A549 (cell line): Measurements from ENCODE around the gene HIVEP3. TPM values are rescaled to one million over a fixed set of nuclear protein-coding genes. Genes with fewer than 3 reads are reported as not detected.

ENCODE experiments used
- ATAC-seq, 2 experiments: fragments of 200-7000 bp in 1 of 2; fragments of >200 bp in 1 of 2; cut with Nextera tagmentation in 1 of 2; cut with Tn5 transposase in 1 of 2; 3 replicates each; pipeline versions ENCODE4 v1.8.0 to v1.9.1; 2018 to 2020; ENCODE audit warnings: mild to moderate bottlenecking in 1 of 2, moderate library complexity in 1 of 2
- CTCF ChIA-PET: fragments of 300-600 bp; sonication (Branson Sonifier 250); formaldehyde crosslinking; extraction: SDS; loops from one replicate; lab custom pipeline; 2021; ENCODE audit warnings: antibody characterized with exemption, inconsistent platforms; lab: Yijun Ruan, JAX
- POLR2A ChIA-PET: fragments of 350-600 bp; formaldehyde crosslinking; extraction: SDS; loops from one replicate; lab custom pipeline; 2021; ENCODE audit warnings: antibody characterized with exemption, inconsistent platforms; lab: Yijun Ruan, JAX
- DNase-seq, 2 experiments: peaks; one replicate each; pipeline versions ENCODE4 v3.0.0 to v3.0.0-alpha.2; 2011 to 2016; ENCODE audit warnings: low read depth in 1 of 2, low spot score in 1 of 2
- FAIRE-seq: peaks from 2 replicates; lab custom pipeline; 2011; peaks lifted over from hg19 to GRCh38; lab: Jason Lieb, UNC
- H3K27ac ChIP-seq, 2 experiments: fragments of >200 bp; sonication (Bioruptor Twin); formaldehyde crosslinking; 3 replicates each; pipeline ENCODE4 v1.5.1; 2016 to 2017
- H3K4me1 ChIP-seq: fragments of >200 bp; sonication (Bioruptor Twin); formaldehyde crosslinking; 3 replicates; pipeline ENCODE4 v1.6.1; 2016
- H3K4me2 ChIP-seq: fragments of >200 bp; sonication (Bioruptor Twin); formaldehyde crosslinking; 3 replicates; pipeline ENCODE4 v1.6.1; 2016
- H3K4me3 ChIP-seq: fragments of >200 bp; sonication (Bioruptor Twin); formaldehyde crosslinking; 3 replicates; pipeline ENCODE4 v1.5.1; 2016
- H3K9me3 ChIP-seq: fragments of >200 bp; sonication (Bioruptor Twin); formaldehyde crosslinking; 3 replicates; pipeline ENCODE4 v1.6.1; 2016
- BHLHE40 ChIP-seq: IDR thresholded peaks from 2 replicates; pipeline ENCODE4 v1.6.1; 2012; ENCODE audit warnings: low read depth, low read length, inconsistent platforms
- CTCF ChIP-seq: fragments of >200 bp; sonication (Bioruptor Twin); formaldehyde crosslinking; IDR thresholded peaks from 3 replicates; pipeline ENCODE4 v1.5.1; 2016
- EHF ChIP-seq: fragments of 250-450 bp; sonication (Bioruptor Pico); IDR thresholded peaks from 2 replicates; pipeline ENCODE4 v1.5.0; 2020; ENCODE audit warnings: mild to moderate bottlenecking
- FOSL2 ChIP-seq, 2 experiments: fragments of 450-650 bp in 1 of 2; fragments of >200 bp in 1 of 2; sonication (Bioruptor Twin) in 1 of 2; formaldehyde crosslinking; IDR thresholded peaks; 2 replicates each; pipeline versions ENCODE4 v1.5.0 to v1.6.1; 2016 to 2020; ENCODE audit warnings: mild to moderate bottlenecking in 1 of 2, moderate library complexity in 1 of 2
- KDM5A ChIP-seq: fragments of 200-600 bp; sonication (generic); IDR thresholded peaks from 2 replicates; pipeline ENCODE4 v1.6.1; 2016; ENCODE audit warnings: antibody characterized with exemption, mild to moderate bottlenecking
- NPAS2 ChIP-seq: fragments of 250-450 bp; sonication (Bioruptor Pico); IDR thresholded peaks from 2 replicates; pipeline ENCODE4 v1.8.0; 2022; ENCODE audit warnings: mild to moderate bottlenecking, moderate library complexity, borderline replicate concordance
- RAD21 ChIP-seq, 2 experiments: fragments of >200 bp in 1 of 2; sonication (Bioruptor Twin) in 1 of 2; formaldehyde crosslinking in 1 of 2; IDR thresholded peaks in 1 of 2; conservative IDR thresholded peaks in 1 of 2; 2 replicates in 1 of 2; 3 replicates in 1 of 2; pipeline ENCODE4 v1.6.1; 2012 to 2018; ENCODE audit warnings: inconsistent platforms in 1 of 2
- RFX5 ChIP-seq: fragments of 450-650 bp; IDR thresholded peaks from 2 replicates; pipeline ENCODE4 v1.7.1; 2014; ENCODE audit warnings: antibody characterized with exemption, mild to moderate bottlenecking, moderate library complexity
- WGBS: methylation state at CpG from one replicate; pipeline ENCODE4 v1.1.6; 2017; ENCODE audit errors: missing lambda C conversion rate; 5-methylcytosine and 5-hydroxymethylcytosine counted together
- polyA plus RNA-seq, 4 experiments: library from polyadenylated mRNA; depleted of rRNA in 3 of 4; stranded (reverse); fragments of >200 nt; fragmentation: RNase III in 1 of 4; extraction: RNeasy Plus Mini Kit Qiagen cat#74134 plus additional on column Dnase treatment in 1 of 4; gene quantifications; 2 replicates in 3 of 4; 3 replicates in 1 of 4; pipeline ENCODE4 v1.2.3, GENCODE V29; 2011 to 2017
- TF ChIP-seq, protein P1 (sequence below): fragments of >200 bp; sonication (Bioruptor Twin); formaldehyde crosslinking; IDR thresholded peaks from 2 replicates; pipeline ENCODE4 v1.6.1; 2016
- TF ChIP-seq, protein P2 (sequence below): IDR thresholded peaks from 2 replicates; pipeline ENCODE4 v1.6.1; 2012
- TF ChIP-seq, protein P3 (sequence below): IDR thresholded peaks from 2 replicates; pipeline ENCODE4 v1.6.1; 2012; ENCODE audit warnings: low read depth, borderline replicate concordance

Gene HIVEP3
- polyA plus RNA-seq, 2 of the 4 experiments (the other 2 are of a cell fraction): 1.5 to 2.0 TPM

DNA sequence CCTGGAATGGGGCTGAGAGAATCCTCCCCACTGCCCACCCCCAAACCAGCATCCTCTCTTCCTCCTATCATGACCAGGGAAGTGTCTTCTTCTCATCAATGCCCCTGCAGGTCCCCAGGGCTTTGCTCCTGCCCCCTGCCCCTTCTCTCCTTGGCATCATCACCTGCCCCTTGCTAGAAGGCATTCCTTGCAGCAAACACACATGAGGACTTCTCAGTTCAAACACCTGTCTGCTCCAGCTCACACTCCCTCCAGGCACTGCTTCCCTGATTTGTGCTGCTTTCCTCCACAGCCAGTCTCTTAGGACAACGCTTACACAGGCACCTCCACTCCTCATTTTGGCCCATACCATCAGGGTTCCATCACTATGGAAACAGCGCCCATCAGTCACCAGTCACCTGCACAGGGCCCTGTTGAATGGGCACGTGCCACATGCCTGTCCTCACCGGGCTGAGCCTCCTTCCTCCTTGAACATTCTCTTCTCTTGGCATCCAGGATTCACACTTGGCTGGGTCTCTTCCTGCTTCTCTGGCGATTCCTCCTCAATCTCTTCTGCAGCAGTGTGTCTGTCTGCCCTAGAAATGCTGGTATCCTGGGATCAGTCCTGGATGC lies 352.3 kb downstream of the HIVEP3 start:
- 53% methylated on average over 5 of the region's 5 CpGs for WGBS
- no peak for DNase-seq
- ATAC-seq: no peak
- ChIA-PET POLR2A (no interaction called here), CTCF (interaction anchor here (3.6 kb wide), 1 partner anchor 7 kb away, joined by 17 read pairs; no protein-coding TSS in a partner anchor)
- Histone ChIP-seq H3K4me1 (no peaks in the 10 kb centered on the region), H3K27ac (no peak overlapping the region), H3K4me3 (no peak overlapping the region), H3K9me3 (no peaks in the 10 kb centered on the region), H3K4me2 (no peak overlapping the region)
- FAIRE-seq: no peak
- TF ChIP-seq RAD21 (conservative IDR thresholded peaks at IDR 0.05 in 1 of 2, IDR thresholded peaks at IDR 0.05 in 1 of 2): no peak
- TF ChIP-seq, protein P1, sequence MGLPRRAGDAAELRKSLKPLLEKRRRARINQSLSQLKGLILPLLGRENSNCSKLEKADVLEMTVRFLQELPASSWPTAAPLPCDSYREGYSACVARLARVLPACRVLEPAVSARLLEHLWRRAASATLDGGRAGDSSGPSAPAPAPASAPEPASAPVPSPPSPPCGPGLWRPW: no peak

- no peak for FAIRE-seq
- Histone ChIP-seq H3K4me2 (no peak overlapping the region), H3K27ac (no peak overlapping the region), H3K4me3 (no peak overlapping the region), H3K9me3 (no peaks in the 10 kb centered on the region), H3K4me1 (no peaks in the 10 kb centered on the region)
- CTCF ChIA-PET: interaction anchor here (0.9 to 3.6 kb wide), 2 partner anchors 9 to 49 kb away, joined by 3 to 17 read pairs; no protein-coding TSS in a partner anchor
- DNase-seq: no peak
- TF ChIP-seq BHLHE40 (no peak), EHF (CRISPR knock-in tag) (no peak)
- ATAC-seq: no peak
- WGBS: 58% methylated on average over 9 of the region's 9 CpGs
- POLR2A ChIA-PET: no interaction called here
Observed at GRCh38 chr1:41564741-41565475, 353.8 kb downstream of the HIVEP3 start.

DNA sequence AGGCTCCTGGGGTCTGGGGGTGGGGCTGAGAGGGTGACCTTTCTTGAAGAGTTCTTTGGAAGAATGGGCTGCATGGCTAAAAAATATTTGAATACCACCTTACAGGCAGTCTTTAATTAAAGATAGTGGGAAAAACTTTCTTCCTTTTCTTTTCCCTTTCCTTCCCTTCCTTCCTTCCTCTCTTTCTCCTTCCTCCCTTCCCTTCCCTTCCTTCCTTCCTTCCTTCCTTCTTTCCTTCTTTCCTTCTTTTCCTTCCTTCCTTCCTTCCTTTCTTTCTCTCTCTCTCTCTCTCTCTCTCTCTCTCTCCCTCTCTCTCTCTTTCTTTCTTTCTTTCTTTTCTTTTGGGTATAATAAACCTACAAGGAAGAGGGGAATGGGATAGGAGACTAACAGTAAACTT lies 356.4 kb downstream of the HIVEP3 start:
- TF ChIP-seq BHLHE40 (no peak), KDM5A (no peak)
- Histone ChIP-seq H3K4me2 (no peak overlapping the region), H3K27ac (no peak overlapping the region), H3K4me3 (no peak overlapping the region), H3K4me1 (no peaks in the 10 kb centered on the region), H3K9me3 (no peaks in the 10 kb centered on the region)
- ATAC-seq (no peak), DNase-seq (no peak), FAIRE-seq (no peak)
- ChIA-PET CTCF (interaction anchor here (1.3 kb wide), 1 partner anchor 16 kb away, joined by 3 read pairs; no protein-coding TSS in a partner anchor), POLR2A (no interaction called here)

DNA sequence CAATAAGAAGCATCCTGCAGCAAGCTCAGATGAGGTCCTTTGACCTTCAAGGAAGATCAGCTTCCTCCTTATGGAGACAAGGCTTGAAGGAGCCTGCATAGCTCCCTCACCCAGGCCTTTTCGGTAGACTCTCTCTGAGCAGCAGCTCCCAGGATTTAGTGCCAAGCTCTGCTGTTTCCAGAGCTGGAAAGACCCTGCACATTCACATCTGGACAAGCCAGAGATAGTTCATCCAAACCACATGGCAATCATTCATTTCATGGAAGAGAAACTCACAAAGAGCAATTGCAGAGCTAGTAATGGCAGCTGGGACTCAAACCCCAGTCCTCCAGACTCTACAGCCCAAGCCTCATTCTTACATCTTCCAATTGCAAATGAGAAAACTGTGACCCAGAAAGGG lies 357.8 kb downstream of the HIVEP3 start:
- TF ChIP-seq FOSL2 (IDR thresholded peaks at IDR 0.05) (no peak), FOSL2 (CRISPR knock-in tag; IDR thresholded peaks at IDR 0.05) (no peak), RFX5 (no peak), NPAS2 (CRISPR knock-in tag) (no peak), EHF (CRISPR knock-in tag) (no peak), CTCF (no peak)
- TF ChIP-seq, protein P2, sequence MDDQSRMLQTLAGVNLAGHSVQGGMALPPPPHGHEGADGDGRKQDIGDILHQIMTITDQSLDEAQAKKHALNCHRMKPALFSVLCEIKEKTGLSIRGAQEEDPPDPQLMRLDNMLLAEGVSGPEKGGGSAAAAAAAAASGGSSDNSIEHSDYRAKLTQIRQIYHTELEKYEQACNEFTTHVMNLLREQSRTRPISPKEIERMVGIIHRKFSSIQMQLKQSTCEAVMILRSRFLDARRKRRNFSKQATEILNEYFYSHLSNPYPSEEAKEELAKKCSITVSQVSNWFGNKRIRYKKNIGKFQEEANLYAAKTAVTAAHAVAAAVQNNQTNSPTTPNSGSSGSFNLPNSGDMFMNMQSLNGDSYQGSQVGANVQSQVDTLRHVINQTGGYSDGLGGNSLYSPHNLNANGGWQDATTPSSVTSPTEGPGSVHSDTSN: no peak
- TF ChIP-seq, protein P3, sequence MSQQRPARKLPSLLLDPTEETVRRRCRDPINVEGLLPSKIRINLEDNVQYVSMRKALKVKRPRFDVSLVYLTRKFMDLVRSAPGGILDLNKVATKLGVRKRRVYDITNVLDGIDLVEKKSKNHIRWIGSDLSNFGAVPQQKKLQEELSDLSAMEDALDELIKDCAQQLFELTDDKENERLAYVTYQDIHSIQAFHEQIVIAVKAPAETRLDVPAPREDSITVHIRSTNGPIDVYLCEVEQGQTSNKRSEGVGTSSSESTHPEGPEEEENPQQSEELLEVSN: no peak
- CTCF ChIA-PET: interaction anchor here (0.7 to 1.0 kb wide), 2 partner anchors 13 to 15 kb away, joined by 3 to 4 read pairs; no protein-coding TSS in a partner anchor
- 36% methylated on average over 1 of the region's 1 CpG for WGBS

More for the DNA sequence above, 357.8 kb downstream of the HIVEP3 start:
- DNase-seq (no peak), FAIRE-seq (no peak), ATAC-seq (no peak)
- Histone ChIP-seq H3K4me2 (no peak overlapping the region), H3K27ac (no peak overlapping the region), H3K4me1 (no peaks in the 10 kb centered on the region), H3K4me3 (no peak overlapping the region), H3K9me3 (no peaks in the 10 kb centered on the region)
- POLR2A ChIA-PET: no interaction called here
